Lower leg skin (tissue), 3 donors: ENCODE results near the gene ACKR3.

ENCODE experiments used
- CTCF ChIP-seq, 3 donors: fragments of 450-650 bp; IDR thresholded peaks; one replicate each; pipeline ENCODE4 v1.5.1; 2016; ENCODE audit warnings: antibody characterized with exemption in 3 of 3, mild to moderate bottlenecking in 3 of 3, moderate library complexity in 2 of 3
- POLR2A ChIP-seq, 2 donors: fragments of 450-650 bp; IDR thresholded peaks; one replicate each; pipeline ENCODE4 v1.6.1; 2016 to 2017; ENCODE audit warnings: antibody characterized with exemption in 2 of 2, mild to moderate bottlenecking in 1 of 2, moderate library complexity in 1 of 2

- TF ChIP-seq CTCF (IDR thresholded peaks at IDR 0.05) (no peak), POLR2A (IDR thresholded peaks at IDR 0.05) (no peak)
Measured at GRCh38 chr2:236558036-236558435, 11.6 kb upstream of the ACKR3 start.
